Hematopoietic multipotent progenitor cell (in vitro differentiated cells): ENCODE results near the gene SERPINB10. TPM values are rescaled to one million over a fixed set of nuclear protein-coding genes. Genes with fewer than 3 reads are reported as not detected.
A peak's percentile ranks its signal among the peaks of the same experiment; 100 is the strongest.
"Not testable (repeated sequence)": the region's sequence is repeated elsewhere in the genome, so short reads cannot be mapped to it uniquely, and the experiment has no call there.

Experiments used
- DNase-seq, 3 donors: peaks; one replicate each; pipeline ENCODE4 v3.0.0-alpha.2; 2011 to 2015; ENCODE audit warnings: low read depth in 2 of 3, low spot score in 2 of 3
- total RNA-seq: library from RNA; depleted of rRNA; stranded (reverse); fragments of >200 nt; gene quantifications from one replicate; pipeline ENCODE4 v1.2.3, GENCODE V29; 2012

The SERPINB10 gene
- total RNA-seq, 1 donor: 0.27 TPM

DNA sequence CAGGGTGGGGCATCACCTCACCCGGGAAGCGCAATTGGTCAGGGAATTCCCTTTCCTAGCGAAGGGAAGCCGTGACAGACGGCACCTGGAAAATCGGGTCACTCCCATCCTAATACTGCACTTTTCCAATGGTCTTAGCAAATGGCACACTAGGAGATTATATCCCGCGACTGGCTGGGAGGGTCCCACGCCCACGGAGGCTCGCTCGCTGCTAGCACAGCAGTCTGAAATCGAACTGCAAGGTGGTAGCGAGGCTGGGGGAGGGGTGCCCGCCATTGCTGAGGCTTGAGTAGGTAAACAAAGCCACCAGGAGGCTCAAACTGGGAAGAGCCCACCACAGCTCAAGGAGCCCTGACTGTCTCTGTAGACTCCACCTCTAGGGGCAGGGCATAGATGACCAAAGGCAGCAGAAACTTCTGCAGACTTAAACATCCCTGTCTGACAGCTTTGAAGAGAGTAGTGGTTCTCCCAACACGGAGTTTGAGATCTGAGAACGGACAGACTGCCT is 32.8 kb downstream of the SERPINB10 start:
- not testable (repeated sequence) for DNase-seq

DNA sequence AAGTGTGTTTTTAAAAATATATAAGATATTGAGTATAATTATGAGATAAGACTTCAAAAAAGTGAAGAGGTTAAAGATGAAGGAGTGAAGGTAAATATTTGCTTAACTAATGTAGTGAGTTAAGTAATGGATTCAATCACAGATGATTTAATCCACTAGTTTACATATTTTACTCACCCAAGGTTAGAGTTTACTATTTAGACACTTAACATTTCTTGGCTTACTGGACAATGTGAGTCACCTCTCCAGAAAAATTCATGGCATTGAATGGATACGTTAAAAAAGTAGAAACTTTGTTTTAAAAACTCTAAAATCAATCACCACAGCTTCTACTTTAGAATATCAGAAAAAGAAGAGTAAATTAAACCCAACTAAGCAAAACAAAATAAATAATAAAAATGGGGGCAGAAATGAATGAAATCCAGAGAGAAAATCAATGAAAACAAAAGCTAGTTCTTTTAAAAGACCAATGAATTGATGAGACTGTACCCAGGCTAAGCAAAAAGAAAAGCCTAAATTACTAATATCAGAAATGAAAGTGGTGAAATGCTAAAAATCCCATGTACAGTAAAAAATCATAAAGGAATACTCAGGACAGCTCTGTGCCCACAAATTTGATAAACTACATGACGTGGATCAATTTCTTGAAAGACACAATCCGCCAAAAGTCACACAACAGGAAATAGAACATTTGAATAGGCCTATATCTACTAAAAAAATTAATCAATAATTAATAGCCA is 39.5 kb downstream of the SERPINB10 start:
- DNase-seq: no peak

DNA sequence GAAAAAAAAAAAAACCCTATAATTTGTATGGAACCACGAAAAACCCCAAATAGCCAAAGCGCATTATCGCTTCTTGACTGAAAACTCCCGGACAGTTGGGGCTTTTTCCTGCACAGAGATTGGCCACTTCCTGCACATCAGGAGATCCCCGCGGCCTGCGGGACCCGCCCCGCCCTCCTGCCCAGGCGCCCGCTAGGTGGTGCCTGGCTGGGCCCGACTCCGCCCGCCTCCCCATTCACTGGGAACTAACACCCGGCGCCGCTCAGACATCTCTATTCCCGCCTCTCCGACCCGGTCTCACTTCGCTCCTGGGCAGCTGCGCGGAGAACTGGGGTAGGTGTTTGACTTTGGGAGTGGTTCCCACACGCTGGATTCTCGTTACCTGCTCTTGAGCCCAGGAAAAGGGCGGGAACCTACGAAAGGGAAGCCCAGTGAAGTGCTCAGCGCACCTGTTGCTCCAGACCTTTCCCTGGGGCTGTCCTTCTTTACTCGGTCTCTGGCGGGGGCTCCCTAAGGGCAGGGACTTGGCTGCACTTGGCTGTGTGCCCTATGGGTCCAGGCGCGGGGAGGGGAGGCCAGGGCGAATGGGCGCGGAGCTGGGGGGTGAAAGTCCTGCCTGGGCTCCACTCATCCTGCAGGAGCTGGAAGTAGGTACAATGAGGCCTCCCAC is 41.4 kb downstream of the SERPINB10 start, which contains the start of gene HMSD:
Gene HMSD, plus strand, starts transcription at position 234 of the 670 bp plus-strand sequence. CDS start 4,155 bp downstream, outside the sequence.
- peak in 1 of 3 donors; percentile 38 for DNase-seq

- no peak for DNase-seq
Measured at GRCh38 chr18:63951302-63951705, 43.5 kb downstream of the SERPINB10 start.

GRCh38 chr18:63953811-63954210 is 46.1 kb downstream of the SERPINB10 start:
- DNase-seq: no peak

DNA sequence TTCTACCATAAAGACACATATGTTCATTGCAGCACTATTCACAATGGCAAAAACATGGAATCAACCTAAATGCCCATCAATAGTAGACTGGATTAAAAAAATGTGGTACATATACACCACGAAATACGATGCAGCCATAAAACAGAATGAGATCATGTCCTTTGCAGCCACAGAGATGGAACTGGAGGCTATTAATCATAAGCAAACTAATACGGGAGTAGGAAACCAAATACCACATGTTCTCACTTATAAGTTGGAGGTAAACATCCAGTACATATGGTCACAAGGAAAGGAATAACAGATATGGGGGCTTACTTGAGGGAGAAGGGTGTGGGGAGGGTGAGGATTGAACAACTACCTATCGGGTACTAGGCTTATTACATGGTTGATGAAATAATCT is 49.0 kb downstream of the SERPINB10 start:
- no peak for DNase-seq

DNA sequence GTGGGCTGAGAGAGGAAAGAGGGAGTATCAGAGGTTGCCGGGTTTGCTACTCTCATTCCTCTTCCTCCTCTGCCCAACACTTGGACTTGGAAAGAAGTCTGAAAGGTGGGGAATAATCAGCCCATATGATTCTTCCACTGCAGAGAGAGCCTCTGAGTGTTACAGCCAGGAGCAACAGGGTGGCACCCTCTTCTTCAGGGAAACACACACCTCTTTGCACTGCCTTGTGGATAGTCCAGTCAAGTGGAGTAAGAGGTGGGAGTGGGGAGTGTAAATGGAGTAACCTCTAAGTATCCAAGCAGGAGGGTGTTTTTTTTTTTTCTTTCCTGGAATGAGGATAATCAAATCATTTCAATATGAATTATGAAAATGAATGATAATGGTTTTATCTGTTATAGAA is 53.1 kb downstream of the SERPINB10 start:
- DNase-seq: no peak

- no peak for DNase-seq
Measured at GRCh38 chr18:63961435-63961980, 53.8 kb downstream of the SERPINB10 start.

DNA sequence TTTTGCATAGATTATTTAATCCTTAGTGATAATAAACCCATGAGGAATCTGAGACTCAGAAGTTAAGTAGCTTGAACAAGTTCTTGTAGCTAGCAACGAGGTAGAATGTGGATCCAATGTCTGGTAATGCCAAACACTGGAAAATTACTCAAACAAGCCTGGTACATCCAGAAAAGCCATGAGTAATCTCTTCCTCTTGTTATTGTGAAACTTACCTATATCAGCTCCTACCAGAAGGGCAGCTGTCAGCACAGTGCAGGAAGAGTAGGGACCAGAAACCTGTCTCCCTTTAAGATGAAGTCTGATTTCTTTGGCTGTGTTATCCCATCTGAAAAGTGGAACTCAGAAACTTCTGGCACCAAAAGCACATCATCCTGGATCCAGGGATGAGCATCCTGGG is 54.4 kb downstream of the SERPINB10 start:
- no peak for DNase-seq

DNA sequence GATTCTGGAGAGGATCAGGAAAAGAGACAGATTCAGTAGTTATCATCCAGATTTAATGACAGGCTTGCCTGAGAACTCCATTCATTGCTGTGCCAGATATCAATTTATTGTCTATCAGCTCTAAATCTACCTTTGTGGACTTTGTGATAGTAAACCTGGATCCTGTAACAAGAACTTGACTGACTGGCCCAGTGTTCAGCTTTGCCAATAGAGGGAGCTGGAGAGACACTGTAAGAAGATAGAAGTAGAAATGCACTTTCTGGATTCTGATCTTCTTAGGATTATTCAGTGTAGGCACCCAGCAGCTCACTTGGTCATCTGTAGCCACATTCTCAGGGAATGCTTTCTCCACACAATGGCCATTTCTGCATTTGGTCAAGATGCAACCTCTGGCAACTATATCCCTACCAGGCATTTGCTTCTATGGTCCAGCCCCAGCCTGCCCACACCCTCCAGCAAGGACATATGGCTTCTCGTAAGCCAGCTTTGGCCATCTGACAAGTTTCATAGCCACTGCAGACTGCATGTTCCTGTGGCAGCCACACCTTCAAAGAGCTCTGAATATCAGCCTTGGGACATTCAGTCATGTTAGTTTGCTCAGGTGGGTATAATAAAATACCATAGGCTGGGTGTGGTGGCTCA is 56.0 kb downstream of the SERPINB10 start:
- DNase-seq: peak in 2 of 3 donors; percentile 62 to 75

DNA sequence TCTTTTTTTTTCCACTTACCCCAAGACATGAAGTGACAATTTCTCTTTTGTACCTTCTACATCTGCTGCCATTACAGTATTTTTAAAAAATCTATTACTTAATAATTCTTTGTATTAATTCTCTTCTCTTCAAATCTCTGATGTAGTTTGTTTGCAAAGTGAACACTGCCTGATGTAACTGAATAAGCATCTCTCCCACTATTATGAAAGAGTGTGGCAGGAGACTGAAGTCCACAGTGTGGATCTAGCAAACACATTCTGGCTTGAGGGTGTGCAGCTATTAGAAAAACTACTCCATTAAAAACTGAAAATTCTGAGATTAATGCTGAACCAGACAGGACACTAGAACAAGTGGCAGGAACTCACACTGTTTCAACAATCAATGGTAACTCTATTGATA is 57.1 kb downstream of the SERPINB10 start:
- DNase-seq: no peak

DNA sequence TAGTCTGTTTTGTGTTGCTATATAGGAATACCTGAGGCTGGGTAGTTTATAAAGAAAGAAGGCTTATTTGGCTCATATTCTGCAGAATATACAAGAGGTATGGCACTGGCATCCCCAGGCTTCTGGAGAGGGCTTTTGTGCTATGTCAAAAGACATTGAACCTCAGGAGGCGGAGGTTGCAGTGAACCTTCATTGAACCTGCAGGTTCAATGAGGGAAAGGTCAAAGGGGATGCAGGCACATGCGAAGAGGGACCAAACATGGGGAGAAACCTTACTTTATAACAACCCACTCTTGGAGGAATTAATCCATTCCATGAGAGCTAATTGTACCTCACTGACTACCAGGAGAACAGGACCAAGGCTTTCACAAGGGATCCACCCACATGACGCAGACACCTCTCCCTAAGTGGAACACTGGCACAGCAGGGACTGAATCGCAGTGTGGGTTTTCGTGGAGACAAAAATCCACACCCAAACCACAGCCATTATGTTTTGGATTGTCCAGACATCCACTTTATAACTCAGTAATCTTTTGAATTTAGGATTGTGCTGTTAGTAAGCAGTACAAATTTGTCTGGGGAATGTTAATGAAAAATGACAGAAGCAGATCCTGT is 58.1 kb downstream of the SERPINB10 start:
- no peak for DNase-seq

DNA sequence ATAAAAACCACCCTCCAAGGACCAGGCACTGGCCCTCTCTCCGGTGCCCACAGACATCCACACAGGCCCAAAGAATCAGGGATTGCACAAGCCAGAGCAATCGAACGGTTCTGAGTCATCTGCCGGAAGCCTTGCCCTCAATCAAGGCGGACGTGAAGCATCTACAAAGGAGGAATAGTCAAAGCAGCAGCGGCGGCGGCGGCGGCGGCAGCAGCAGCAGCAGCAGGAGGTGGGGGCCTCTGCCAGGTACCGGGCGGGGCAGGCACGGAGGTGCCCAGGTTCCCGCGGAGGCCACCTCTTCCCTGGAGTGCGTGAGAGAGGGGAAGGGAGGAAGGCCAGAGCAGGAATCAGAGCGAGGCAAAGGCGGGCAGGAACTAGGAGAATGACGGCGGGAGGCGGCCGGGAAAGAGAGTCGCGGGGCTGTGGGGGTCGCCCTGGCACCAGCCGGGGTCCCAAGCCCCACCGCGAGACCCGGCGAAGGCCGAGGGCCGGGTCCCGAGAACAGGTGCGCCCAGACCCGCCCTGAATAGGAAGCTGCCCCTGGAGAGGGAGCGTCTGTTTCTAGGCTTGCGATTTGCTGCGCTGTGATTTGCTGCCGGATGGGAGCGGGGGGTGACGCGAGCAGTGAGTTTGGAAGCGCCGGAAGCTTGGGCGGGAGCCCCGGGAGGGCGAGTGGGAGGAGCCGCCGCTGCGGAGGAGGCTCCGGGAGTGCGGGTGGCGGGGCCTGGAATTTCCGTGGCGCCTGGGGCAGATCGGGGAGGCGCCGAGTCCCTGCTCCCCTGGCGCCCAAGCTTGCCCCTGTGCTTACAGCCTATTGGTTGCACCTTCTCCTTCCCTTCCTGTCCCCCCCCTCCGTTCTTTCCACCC is 62.4 kb downstream of the SERPINB10 start, which contains the start of gene SERPINB8:
Gene SERPINB8, plus strand, starts transcription at position 140 of the 867 bp plus-strand sequence. CDS start 8,228 bp downstream, outside the sequence.
- DNase-seq: peak; percentile 47 to 85 (median 76)

- DNase-seq: no peak
Measured at GRCh38 chr18:63970809-63971205, 63.0 kb downstream of the SERPINB10 start.

- peak in 1 of 3 donors; percentile 56 for DNase-seq
Measured at GRCh38 chr18:63971320-63972001, 63.7 kb downstream of the SERPINB10 start.

DNA sequence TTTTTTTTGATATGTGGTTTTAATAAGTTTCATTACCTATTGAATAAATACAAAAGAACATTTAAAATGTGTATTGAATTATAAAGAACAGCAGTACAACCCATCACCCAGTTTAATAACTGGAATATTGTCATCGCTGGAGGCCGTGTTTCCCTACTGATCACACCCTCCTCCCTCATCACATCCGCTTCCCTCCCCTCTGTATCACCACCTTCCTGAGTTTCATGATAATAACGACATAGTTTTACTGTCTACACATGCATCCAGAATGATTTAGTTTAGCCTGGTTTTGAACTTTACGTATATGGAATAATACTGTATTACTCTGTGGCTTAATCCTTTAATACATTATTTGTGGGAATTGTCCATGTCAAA is 64.2 kb downstream of the SERPINB10 start:
- DNase-seq: no peak

- no peak for DNase-seq
Measured at GRCh38 chr18:63974991-63975390, 67.2 kb downstream of the SERPINB10 start.

DNA sequence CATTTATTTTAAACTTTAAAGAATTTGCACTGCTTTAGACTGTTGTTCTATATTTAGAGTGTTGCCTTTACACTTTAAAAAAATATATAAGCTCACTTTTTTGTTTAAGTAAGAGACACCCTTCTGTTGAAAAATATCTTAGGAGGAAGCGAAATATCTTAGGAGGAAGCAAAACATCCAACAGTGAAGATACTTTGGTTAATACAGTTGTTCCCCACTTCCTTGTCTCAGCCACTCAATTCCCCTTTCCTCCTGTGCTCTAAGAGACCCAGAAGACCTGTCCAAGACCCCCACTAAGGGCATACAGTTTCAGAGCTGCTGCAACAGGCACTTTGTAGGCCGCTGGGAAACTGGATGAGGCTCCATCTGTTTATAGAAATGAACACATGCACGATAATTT is 67.9 kb downstream of the SERPINB10 start:
- DNase-seq: no peak

- DNase-seq: no peak
Measured at GRCh38 chr18:63977040-63977439, 69.3 kb downstream of the SERPINB10 start.
